HT1080 (cell line): ENCODE results near the gene SPACDR. TPM values are rescaled to one million over a fixed set of nuclear protein-coding genes. Genes with fewer than 3 reads are reported as not detected.
"Not testable (repeated sequence)": the region's sequence is repeated elsewhere in the genome, so short reads cannot be mapped to it uniquely, and the experiment has no call there.

Source experiments
- DNase-seq: peaks from one replicate; pipeline ENCODE4 v3.0.0-alpha.2; 2015; ENCODE audit warnings: low read depth
- total RNA-seq: library from RNA; depleted of rRNA; stranded (reverse); fragments of >200 nt; shearing (Covaris generic); gene quantifications from 2 replicates; pipeline ENCODE4 v1.2.3, GENCODE V29; 2014

SPACDR gene
- total RNA-seq, 1 experiment from 2014 or later, result 0.85 TPM

DNA sequence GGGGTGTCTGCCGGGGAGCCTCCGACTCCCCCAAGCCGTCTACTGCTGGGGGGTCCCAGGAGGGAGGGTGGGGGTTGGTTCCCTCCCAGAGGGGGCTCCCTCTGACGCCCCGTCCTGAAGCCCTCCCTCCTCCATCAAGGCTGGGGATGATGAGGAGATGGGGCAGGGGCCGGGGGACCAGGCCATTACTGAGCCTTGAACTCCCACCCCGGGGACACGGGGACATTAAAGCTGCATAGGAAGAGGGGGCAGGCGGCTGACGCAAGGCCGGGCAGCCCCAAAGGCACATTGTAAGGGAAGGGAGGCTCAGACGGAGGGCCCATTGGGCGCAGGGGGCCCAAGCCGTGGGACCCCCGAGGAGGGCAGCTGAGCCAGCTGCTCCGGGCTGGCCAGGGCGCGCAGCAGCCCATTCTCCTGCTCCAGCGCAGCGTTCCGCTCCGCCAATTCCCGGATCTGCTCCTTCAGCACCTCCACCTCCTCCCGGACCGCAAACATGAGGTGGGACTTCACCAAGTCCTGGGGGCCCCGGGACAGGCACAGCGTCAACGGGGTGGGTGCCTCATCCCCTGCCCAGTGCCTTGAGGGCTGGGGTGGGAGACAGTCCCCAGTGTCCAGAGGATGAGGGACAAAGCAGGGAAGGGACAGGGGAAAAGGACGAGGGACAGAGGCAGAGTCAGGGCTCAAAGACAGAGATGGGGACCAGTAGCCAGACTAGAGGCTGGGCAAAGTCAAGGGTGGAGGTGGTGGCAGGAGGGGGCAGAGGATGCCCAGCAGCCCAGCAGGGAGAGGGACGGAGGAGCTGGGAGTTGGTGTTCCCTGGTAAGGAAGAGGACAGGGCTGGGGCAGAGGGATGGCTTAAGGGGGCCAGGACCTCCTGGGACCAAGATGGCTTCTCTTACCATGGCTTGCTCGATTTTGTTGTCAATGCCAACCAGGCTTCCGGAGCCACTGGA, 2.9 kb upstream of the SPACDR start:
- no peak for DNase-seq

GRCh38 chr7:100465702-100466311, 1.7 kb upstream of the SPACDR start:
- peak; percentile 72 for DNase-seq

GRCh38 chr7:100465299-100465698, 1.2 kb upstream of the SPACDR start:
- no peak for DNase-seq

DNA sequence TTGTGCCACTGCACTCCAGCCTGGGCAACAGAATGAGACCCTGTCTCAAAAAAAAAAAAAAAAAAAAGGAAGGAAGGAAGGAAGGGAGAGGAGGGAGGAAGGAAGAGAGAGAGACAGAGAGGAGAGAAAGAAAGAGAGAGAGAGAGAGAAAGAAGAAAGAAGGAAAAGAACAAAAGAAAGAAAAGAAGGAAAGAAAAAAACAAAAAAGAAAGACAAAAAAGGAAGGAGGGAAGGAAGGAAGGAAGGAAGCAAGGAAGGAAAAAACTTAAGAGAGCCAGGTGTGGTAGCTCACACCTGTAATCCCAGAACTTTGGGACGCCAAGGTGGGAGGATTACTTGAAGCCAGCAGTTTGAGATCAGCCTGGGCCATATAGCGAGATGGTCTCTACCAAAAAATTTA, 731 bp upstream of the SPACDR start:
- DNase-seq, result no peak

DNA sequence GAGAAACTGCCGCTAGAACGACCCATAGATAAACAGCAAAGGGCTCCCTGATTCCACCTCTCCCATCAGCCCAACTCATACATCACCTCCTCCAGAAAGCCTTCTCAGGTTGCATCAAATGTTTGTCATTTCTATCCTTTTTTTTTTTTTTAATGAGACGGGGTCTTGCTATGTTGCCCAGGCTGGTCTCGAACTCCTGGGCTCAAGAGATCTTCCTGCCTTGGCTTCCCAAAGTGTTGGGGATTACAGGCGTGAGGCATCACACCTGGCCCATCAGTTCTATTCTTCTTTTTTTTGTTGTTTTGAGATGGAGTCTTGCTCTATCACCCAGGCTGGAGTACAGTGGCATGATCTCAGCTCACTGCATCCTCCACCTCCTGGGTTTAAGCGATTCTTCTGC, 7.0 kb downstream of the SPACDR start:
- no peak for DNase-seq

DNA sequence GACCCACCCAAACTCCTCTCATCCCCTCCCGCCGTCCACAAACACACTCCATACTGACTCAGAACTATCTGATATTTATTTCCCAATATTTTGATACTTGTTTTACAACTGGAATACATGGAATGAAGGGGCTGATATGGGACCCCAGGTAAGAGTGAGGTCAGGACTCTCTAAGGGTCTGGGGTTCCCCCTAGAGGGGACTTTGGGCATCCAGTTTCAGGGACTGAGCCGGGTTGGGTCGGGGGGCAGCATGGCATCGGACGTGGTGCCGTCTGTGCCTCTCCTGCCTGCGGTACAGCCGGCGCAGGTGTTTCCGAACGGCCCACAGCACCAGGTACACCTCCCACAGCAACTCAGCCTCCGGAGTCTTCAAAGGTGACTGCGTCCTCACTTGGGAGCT, 7.5 kb downstream of the SPACDR start:
- DNase-seq, result no peak

DNA sequence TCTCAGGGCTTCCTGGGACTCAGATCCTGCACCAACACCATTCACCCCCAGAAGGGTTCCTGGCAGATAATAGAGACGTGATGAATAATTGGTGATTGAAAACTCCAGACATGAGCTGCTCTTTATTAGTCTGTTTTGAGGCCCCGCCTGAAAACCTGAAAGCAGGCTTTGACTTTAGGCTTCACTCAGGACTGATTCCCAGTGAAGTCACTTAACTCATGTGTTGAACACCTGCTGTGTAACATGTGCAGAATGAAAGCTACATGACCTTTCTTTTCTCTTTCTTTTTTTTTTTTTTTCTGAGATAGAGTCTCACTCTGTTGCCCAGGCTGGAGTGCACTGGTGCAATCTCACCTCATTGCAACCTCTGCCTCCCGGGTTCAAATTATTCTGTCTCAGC, 8.9 kb downstream of the SPACDR start:
- no peak for DNase-seq

GRCh38 chr7:100453854-100454253, 10.2 kb downstream of the SPACDR start:
- DNase-seq, result not testable (repeated sequence)

GRCh38 chr7:100452513-100452912, 11.5 kb downstream of the SPACDR start:
- DNase-seq, result no peak

DNA sequence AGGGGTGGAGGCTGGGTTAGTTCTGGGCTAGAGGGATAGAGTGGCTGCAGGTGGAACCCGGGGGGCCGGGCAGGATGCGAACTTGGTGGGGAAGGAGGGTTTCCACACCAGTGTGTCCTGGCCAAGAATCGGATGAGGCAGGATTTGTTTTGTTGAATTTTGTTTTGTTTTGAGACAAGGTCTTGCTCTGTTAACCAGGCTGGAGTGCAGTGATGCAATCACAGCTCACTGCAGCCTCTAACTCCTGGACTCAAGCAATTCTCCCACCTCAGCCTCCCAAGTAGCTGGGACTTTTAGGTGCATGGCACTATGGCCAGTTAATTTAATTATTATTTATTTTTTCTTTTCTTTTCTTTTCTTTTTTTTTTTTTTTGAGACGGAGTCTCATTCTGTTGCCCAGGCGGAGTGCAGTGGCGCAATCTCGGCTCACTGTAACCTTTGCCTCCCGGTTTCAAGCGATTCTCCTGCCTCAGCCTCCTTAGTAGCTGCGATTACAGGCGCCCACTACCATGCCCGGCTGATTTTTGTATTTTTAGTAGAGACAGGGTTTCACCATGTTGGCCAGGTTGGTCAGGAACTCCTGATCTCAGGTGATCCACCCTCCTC, 14.8 kb downstream of the SPACDR start:
- DNase-seq, result no peak

- DNase-seq, result not testable (repeated sequence)
Observed at GRCh38 chr7:100447363-100447762, 16.7 kb downstream of the SPACDR start.

DNA sequence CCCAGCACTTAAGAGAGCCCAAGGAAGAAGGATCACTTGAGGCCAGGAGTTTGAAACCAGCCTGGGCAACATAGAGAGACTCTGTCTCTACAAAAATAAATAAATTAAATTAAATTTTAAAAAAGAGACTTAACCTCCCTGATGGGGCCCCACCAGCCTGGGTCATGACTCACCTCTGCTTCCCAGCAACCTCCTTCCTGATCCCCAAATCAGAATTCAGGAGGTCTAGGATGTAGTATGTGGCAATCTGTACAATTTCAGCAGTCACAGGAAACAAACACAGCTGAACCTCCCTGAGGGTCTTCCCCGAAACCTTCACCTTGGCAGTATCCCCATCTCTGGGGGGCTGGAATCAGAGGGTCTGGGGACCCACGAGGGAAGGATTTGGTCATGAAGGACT, 18.0 kb downstream of the SPACDR start:
- no peak for DNase-seq

DNA sequence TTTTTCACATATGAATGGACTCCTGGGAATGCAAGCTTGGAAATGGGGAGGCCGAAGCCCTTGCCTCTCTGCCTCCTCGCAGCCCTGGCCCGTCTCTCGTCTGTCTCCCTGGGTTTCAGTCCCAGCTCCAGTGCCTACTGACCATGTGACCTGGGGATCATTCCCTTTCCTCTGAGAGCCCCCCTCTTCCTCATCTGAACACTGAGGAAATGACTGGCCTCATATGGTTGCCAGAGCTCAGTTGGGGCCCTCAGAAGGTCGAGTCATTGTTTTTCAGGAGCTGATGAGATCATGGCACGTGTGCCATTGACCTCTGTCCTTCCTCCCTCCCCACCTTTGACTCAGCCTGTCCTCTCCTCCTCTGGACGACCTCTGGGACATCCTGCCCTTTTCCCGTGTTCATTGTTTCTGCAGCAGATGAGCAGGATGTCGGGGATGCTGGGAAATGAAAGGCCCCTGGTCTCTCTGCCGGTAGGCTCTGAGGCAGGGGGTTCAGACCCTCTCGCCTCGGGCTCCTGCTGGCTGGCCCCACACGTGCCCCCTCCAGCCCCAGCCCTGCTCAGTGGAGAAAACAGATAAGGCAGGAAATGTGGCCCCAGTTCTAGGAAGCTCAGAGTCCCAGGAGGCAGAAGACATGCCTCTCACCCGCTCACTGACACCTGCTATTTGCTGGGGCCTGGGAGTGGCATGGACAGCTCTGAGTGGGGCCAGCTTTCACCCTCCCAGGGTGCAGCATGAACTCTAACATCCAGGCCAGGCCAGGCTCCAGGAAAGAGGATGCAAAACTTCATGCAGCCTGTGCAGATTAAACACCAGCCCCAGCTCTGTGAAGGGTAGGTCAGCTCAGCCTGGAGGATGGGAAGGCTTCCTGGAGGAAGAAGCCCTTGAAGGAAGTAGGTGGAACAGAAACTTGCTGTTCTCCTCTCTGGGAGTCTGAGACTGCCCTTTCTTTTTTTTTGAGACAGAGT, 19.5 kb downstream of the SPACDR start:
- peak; percentile 95 for DNase-seq

DNA sequence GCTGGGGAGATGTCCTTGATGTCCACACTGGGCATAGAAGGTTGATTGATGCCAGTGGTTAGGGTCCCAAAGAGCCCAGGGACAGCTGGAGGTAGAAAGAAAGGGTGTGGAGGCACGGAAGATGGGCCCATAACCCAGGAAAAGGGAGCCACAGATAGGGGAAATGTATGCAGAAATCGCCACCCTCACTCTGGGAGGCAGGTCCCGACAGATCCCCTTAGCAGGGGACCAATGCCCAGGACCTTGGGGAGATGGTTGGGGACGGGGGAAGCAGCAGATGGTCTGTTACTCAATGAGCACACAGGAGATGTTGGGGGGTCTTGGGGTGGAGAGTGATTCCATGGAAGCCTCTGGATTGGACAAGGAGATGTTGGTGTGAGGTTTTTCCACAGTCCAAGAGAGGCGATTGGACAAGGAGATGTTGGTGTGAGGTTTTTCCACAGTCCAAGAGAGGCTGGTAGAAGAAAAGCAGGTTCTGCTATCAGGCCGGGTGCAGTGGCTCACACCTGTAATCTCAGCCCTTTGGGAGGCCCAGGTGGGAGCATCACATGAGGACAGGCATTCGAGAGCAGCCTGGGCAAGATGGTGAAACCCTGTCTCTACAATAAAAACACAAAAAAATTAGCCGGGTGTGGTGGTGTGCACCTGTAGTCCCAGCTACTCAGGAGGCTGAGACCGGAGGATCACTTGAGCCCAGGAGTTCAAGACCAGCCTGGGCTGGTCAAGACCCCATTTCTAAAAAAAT, 20.8 kb downstream of the SPACDR start:
- no peak for DNase-seq

DNA sequence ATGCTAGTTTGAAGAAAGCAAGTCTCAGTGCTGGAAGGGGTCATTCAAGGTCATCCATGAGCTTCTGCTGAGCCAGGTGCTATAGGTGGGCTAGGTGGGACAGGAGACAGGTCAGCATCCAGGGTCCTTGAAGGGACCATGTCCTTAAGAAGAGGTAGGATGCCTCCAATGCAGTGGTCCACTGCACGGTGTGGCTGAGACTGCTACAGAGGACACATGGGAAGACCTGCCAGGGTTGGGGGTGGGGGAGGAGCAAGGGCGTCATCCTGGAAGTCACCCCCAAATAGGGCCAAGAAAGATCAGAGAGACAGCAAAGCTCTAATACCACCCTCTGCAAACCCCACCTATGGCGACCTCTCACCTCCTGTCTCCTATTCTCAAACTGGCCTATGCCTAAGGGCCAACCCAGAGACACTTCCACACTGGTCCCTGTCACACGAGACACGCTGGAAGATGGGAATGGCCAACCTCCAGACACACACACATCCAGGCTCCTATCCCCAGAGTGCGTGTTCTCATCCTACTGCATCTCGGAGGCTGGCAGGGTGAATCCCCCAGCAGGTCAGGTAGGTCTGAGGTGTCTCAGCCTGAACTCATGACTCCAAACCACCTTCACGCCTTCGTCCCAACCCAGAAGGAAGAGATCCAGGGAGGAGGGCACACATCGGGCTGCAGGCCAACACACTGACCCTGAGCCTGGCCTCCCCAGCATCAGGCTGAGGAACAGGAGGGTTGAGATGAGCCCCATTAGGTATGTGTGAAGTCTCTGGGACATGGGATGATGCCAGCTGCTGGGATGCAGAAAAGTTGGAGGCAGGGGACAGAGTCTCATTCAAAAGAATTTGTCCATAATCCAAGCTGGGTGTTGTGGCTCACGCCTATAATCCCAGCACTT, 22.2 kb downstream of the SPACDR start:
- no peak for DNase-seq

DNA sequence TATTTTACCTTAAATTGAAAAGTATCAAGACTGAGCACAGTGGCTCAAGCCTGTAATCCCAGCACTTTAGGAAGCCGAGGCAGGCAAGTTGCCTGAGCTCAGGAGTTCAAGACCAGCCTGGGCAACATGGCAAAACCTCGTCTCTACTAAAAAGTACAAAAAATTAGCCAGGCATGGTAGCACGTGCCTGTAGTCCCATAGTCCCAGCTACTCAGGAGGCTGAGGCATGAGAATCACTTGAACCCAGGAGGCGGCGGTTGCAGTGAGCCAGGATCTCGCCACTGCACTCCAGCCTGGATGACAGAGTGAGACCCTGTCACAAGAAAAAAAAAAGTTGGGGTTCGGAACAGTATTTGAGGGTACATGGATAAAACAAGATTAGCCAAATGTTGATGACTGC, 24.8 kb downstream of the SPACDR start:
- DNase-seq, result not testable (repeated sequence)

GRCh38 chr7:100438731-100439130, 25.3 kb downstream of the SPACDR start:
- not testable (repeated sequence) for DNase-seq

- DNase-seq, result no peak
Observed at GRCh38 chr7:100438172-100438571, 25.9 kb downstream of the SPACDR start.
